CD4-positive, alpha-beta T cell treated with Interleukin-21 for 1 hour (primary cell): Measurements from ENCODE around the gene TARS3.
"Not testable (repeated sequence)": the region's sequence is repeated elsewhere in the genome, so short reads cannot be mapped to it uniquely, and the experiment has no call there.

Experiments used
- DNase-seq: peaks from one replicate; pipeline ENCODE4 v3.0.0-alpha.2; 2020

Gene TARS3

GRCh38 chr15:101723874-101724674, at the start of gene TARS3:
TARS3 (minus strand) TSS chr15:101724473; CDS start chr15:101724387, 86 bp downstream.
- DNase-seq, result peak; percentile 96

GRCh38 chr15:101773496-101774100, 49.3 kb upstream of the TARS3 start:
- DNase-seq, result no peak

GRCh38 chr15:101772921-101773320, 48.6 kb upstream of the TARS3 start:
- DNase-seq, result no peak

- DNase-seq, result not testable (repeated sequence)
Measured at GRCh38 chr15:101767083-101767640, 42.9 kb upstream of the TARS3 start.

- no peak for DNase-seq
Measured at GRCh38 chr15:101765772-101766456, 41.6 kb upstream of the TARS3 start.

GRCh38 chr15:101765340-101765671, 41.0 kb upstream of the TARS3 start:
- not testable (repeated sequence) for DNase-seq

GRCh38 chr15:101764669-101765339, 40.5 kb upstream of the TARS3 start:
- DNase-seq, result not testable (repeated sequence)

- DNase-seq, result not testable (repeated sequence)
Measured at GRCh38 chr15:101746716-101747082, 22.4 kb upstream of the TARS3 start.

GRCh38 chr15:101734837-101735236, 10.6 kb upstream of the TARS3 start:
- DNase-seq, result not testable (repeated sequence)

- no peak for DNase-seq
Measured at GRCh38 chr15:101733545-101733944, 9.3 kb upstream of the TARS3 start.

- DNase-seq, result no peak
Measured at GRCh38 chr15:101732772-101733171, 8.5 kb upstream of the TARS3 start.

- no peak for DNase-seq
Measured at GRCh38 chr15:101731746-101732145, 7.5 kb upstream of the TARS3 start.

- DNase-seq, result no peak
Measured at GRCh38 chr15:101727186-101727585, 2.9 kb upstream of the TARS3 start.

GRCh38 chr15:101725073-101725472, 800 bp upstream of the TARS3 start:
- no peak for DNase-seq

- no peak for DNase-seq
Measured at GRCh38 chr15:101724675-101725005, 367 bp upstream of the TARS3 start.

GRCh38 chr15:101723171-101723873, 951 bp downstream of the TARS3 start:
- DNase-seq, result peak; percentile 40

GRCh38 chr15:101718896-101719295, 5.4 kb downstream of the TARS3 start:
- DNase-seq, result no peak

GRCh38 chr15:101712078-101712477, 12.2 kb downstream of the TARS3 start:
- no peak for DNase-seq

GRCh38 chr15:101710806-101711205, 13.5 kb downstream of the TARS3 start:
- no peak for DNase-seq

- DNase-seq, result no peak
Measured at GRCh38 chr15:101709466-101709865, 14.8 kb downstream of the TARS3 start.

GRCh38 chr15:101707983-101708382, 16.3 kb downstream of the TARS3 start:
- no peak for DNase-seq

- DNase-seq, result no peak
Measured at GRCh38 chr15:101702077-101702476, 22.2 kb downstream of the TARS3 start.

GRCh38 chr15:101698314-101698713, 26.0 kb downstream of the TARS3 start:
- DNase-seq, result no peak
